ENCODE data around the gene PTPRA. TPM values are rescaled to one million over a fixed set of nuclear protein-coding genes. Genes with fewer than 3 reads are reported as not detected.

PTPRA gene
- total and polyA plus RNA-seq, 9 of the 15 experiments (the other 6 are each of a cell fraction or from before 2014, with no cell fraction given): 3.4 to 80.5 (median 28.0) TPM

DNA sequence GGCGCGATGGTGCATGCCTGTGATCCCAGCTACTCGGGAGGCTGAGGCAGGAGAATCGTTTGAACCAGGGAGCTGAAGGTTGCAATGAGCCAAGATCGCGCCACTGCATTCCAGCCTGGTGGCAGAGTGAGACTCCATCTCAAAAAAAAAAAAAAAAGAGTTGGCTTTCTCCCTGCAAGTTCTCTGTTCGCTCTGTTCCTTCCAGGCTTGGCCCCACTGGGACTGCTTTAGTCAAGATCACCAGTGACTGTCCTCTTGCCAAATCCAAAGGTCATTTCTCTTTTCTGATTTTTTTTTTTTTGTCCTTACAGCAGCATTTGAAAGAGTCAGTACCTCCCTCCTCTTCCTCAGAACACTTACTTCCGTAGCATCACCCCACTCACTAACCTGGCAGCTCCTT is 159.3 kb downstream of the PTPRA start (continued):
- TF ChIP-seq, protein P1, sequence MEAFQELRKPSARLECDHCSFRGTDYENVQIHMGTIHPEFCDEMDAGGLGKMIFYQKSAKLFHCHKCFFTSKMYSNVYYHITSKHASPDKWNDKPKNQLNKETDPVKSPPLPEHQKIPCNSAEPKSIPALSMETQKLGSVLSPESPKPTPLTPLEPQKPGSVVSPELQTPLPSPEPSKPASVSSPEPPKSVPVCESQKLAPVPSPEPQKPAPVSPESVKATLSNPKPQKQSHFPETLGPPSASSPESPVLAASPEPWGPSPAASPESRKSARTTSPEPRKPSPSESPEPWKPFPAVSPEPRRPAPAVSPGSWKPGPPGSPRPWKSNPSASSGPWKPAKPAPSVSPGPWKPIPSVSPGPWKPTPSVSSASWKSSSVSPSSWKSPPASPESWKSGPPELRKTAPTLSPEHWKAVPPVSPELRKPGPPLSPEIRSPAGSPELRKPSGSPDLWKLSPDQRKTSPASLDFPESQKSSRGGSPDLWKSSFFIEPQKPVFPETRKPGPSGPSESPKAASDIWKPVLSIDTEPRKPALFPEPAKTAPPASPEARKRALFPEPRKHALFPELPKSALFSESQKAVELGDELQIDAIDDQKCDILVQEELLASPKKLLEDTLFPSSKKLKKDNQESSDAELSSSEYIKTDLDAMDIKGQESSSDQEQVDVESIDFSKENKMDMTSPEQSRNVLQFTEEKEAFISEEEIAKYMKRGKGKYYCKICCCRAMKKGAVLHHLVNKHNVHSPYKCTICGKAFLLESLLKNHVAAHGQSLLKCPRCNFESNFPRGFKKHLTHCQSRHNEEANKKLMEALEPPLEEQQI (IDR thresholded peaks at IDR 0.05): no peak
- TF ChIP-seq MTA1 (IDR thresholded peaks at IDR 0.05; ENCODE audit: borderline replicate concordance): no peak
- TF ChIP-seq BRCA1 (IDR thresholded peaks at IDR 0.05): no peak
- TF ChIP-seq BRCA1 (CRISPR knock-in tag; IDR thresholded peaks at IDR 0.05): no peak
- no peak for TF ChIP-seq ZNF785 (CRISPR knock-in tag; IDR thresholded peaks at IDR 0.05)
- TF ChIP-seq, protein P2, sequence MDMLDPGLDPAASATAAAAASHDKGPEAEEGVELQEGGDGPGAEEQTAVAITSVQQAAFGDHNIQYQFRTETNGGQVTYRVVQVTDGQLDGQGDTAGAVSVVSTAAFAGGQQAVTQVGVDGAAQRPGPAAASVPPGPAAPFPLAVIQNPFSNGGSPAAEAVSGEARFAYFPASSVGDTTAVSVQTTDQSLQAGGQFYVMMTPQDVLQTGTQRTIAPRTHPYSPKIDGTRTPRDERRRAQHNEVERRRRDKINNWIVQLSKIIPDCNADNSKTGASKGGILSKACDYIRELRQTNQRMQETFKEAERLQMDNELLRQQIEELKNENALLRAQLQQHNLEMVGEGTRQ (CRISPR knock-in tag; IDR thresholded peaks at IDR 0.05): no peak
- no peak for TF ChIP-seq MTA2 (IDR thresholded peaks at IDR 0.05; ENCODE audit: low read depth)
- no peak for TF ChIP-seq ESRRB (CRISPR knock-in tag; IDR thresholded peaks at IDR 0.05; ENCODE audit: borderline replicate concordance)

DNA sequence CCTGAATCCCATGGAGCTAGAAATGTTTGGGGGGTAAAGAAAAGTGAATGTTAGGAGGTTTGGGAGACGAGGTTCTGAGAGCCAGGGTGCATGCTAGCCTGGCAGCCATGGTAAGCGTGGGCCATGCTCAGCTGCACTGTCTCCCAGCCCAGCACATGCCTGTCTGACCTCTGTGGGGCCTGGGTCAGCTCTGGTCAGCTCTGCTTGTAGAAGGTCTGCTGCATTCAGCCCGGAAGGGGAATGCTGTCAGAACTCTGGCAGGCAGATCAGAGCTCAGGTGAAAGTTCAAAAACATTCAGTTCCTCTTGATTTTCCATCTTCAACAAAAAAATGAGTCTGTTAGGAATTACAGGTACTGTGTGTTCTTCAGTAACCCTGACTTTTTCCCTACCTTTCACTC is 164.4 kb downstream of the PTPRA start:
- DNase-seq (ENCODE audit: extremely low read depth in 1 of 4, low spot score in 3 of 4) (no peak), ATAC-seq (peak; percentile 61), FAIRE-seq (peak; percentile 19)
- H3K27ac ChIP-seq (ENCODE audit: extremely low read depth, low read depth, low read length): no peak overlapping the region
- H3K4me2 ChIP-seq (ENCODE audit: insufficient read depth, low read length): no peak overlapping the region
- H3K4me1 ChIP-seq (replicated peaks in 1 of 2; ENCODE audit: control insufficient read depth in 2 of 2, insufficient read depth in 2 of 2, low read length in 2 of 2): peaks cover 6% of the 10 kb centered on the region in 2 experiments; a peak in 4 of 5 replicates
- no peak overlapping the region; a peak in 1 of 4 replicates for H3K9ac ChIP-seq (ENCODE audit: insufficient read depth in 1 of 2, low read depth in 2 of 2, low read length in 2 of 2)
- WGBS (ENCODE audit: insufficient coverage, low coverage, missing lambda C conversion rate): 65% methylated on average over 3 of the region's 3 CpGs
- H3K9me3 ChIP-seq (replicated peaks; ENCODE audit: control insufficient read depth, insufficient read depth, low read depth, low read length): no peaks in the 10 kb centered on the region
- CTCF ChIA-PET (ENCODE audit: low intra/inter-chr PET ratio): no interaction called here
- intact Hi-C loops (cut with micrococcal nuclease) (no loop called here), in situ Hi-C loops (cut with MboI) (no loop called here)
- no peak overlapping the region for H3K4me3 ChIP-seq
- H3K9me1 ChIP-seq (ENCODE audit: control insufficient read depth, insufficient read depth, low read length): no peaks in the 10 kb centered on the region
- no peak overlapping the region for H2AFZ ChIP-seq (ENCODE audit: low read depth, low read length)
- H3K36me3 ChIP-seq (ENCODE audit: control insufficient read depth, insufficient read depth, low read length): peaks cover 70% of the 10 kb centered on the region; the same call in 2 of the 3 replicates
- no peaks in the 10 kb centered on the region for H4K20me1 ChIP-seq (replicated peaks; ENCODE audit: control insufficient read depth, insufficient read depth, low read length)
- no peaks in the 10 kb centered on the region for H3K79me2 ChIP-seq (ENCODE audit: control insufficient read depth, insufficient read depth, low read length)
- H3K27me3 ChIP-seq (ENCODE audit: control insufficient read depth in 2 of 2, insufficient read depth in 2 of 2, low read length in 2 of 2): no peaks in the 10 kb centered on the region
- no TSS peak for BruUV-seq (replicated peaks)
- POLR2A ChIA-PET: no interaction called here
- no peak for TF ChIP-seq BRD9 (IDR thresholded peaks at IDR 0.05; ENCODE audit: low read depth, partially characterized antibody)
- TF ChIP-seq, protein P3, sequence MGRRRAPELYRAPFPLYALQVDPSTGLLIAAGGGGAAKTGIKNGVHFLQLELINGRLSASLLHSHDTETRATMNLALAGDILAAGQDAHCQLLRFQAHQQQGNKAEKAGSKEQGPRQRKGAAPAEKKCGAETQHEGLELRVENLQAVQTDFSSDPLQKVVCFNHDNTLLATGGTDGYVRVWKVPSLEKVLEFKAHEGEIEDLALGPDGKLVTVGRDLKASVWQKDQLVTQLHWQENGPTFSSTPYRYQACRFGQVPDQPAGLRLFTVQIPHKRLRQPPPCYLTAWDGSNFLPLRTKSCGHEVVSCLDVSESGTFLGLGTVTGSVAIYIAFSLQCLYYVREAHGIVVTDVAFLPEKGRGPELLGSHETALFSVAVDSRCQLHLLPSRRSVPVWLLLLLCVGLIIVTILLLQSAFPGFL (CRISPR knock-in tag; IDR thresholded peaks at IDR 0.05): no peak
- TF ChIP-seq ZNF444 (CRISPR knock-in tag; IDR thresholded peaks at IDR 0.05): no peak
- TF ChIP-seq U2AF2 (optimal IDR thresholded peaks at IDR 0.05; ENCODE audit: low read depth, low read length): no peak

Measured in K562 (cell line).